ENCODE measurements around the gene UBXN6.

The UBXN6 gene

DNA sequence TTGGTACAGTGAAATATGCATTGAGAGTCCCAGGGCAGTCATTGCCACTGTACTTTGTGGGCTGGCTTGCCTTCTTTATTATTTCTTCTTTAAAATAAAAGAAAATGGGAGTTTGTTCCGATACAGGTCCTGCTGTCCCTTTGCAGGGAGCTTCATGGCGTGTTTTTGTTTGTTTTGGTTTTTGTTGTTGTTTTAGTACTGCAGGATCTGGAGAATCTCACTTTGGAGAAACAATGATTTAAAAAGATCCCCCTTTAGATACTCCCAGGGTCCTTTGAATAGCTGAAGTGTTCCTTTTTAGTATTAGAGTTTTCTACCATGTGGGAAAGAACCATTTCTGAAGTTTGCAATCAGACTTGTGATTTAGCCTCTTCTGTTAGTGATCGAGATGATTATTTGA lies 44.0 kb downstream of the UBXN6 start:
- TF ChIP-seq, protein P1, sequence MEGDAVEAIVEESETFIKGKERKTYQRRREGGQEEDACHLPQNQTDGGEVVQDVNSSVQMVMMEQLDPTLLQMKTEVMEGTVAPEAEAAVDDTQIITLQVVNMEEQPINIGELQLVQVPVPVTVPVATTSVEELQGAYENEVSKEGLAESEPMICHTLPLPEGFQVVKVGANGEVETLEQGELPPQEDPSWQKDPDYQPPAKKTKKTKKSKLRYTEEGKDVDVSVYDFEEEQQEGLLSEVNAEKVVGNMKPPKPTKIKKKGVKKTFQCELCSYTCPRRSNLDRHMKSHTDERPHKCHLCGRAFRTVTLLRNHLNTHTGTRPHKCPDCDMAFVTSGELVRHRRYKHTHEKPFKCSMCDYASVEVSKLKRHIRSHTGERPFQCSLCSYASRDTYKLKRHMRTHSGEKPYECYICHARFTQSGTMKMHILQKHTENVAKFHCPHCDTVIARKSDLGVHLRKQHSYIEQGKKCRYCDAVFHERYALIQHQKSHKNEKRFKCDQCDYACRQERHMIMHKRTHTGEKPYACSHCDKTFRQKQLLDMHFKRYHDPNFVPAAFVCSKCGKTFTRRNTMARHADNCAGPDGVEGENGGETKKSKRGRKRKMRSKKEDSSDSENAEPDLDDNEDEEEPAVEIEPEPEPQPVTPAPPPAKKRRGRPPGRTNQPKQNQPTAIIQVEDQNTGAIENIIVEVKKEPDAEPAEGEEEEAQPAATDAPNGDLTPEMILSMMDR (IDR thresholded peaks at IDR 0.05; ENCODE audit: low read depth, low read length, missing control alignments): no peak
- no peak for DNase-seq (ENCODE audit: low read depth)
- H3K4me3 ChIP-seq (ENCODE audit: low read depth, low read length): no peak overlapping the region
- in situ Hi-C loops (cut with HindIII; ENCODE audit: low sequenced_read_pairs): no loop called here

DNA sequence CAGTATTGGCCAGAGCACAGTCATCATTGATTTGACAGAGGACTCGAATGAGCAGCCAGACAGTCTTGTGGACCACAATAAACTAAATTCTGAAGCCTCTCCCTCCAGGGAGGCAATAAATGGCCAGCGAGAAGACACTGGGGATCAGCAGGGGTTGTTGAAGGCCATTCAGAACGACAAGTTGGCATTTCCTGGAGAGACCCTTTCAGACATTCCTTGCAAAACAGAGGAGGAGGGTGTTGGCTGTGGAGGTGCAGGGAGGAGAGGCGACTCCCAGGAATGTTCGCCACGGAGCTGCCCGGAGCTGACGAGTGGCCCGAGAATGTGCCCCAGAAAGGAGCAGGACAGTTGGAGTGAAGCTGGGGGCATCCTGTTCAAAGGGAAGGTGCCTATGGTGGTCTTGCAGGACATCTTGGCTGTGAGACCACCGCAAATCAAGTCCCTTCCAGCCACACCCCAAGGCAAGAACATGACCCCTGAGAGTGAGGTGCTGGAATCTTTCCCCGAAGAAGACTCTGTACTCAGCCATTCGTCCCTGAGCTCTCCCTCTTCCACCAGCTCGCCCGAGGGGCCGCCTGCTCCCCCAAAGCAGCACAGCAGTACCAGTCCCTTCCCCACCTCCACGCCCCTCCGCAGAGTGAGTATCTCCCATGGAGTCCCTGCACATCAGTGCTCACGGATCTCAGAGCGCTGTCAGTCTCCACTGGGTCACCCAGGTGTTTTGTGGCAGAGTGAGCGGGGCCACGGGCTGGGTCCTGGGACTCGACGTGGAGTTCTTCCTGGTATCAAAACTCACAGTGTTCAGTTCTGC lies 48.3 kb downstream of the UBXN6 start:
- H3K4me3 ChIP-seq (ENCODE audit: low read depth, low read length): no peak overlapping the region
- no peak for DNase-seq (ENCODE audit: low read depth)
- in situ Hi-C loops (cut with HindIII; ENCODE audit: low sequenced_read_pairs): no loop called here
- TF ChIP-seq, protein P1 (IDR thresholded peaks at IDR 0.05; ENCODE audit: low read depth, low read length, missing control alignments): no peak

- in situ Hi-C loops (cut with HindIII; ENCODE audit: low sequenced_read_pairs): no loop called here
- DNase-seq (ENCODE audit: low read depth): no peak
- TF ChIP-seq, protein P1 (IDR thresholded peaks at IDR 0.05; ENCODE audit: low read depth, low read length, missing control alignments): no peak
- no peak overlapping the region for H3K4me3 ChIP-seq (ENCODE audit: low read depth, low read length)
Observed at GRCh38 chr19:4406626-4407025, 51.0 kb downstream of the UBXN6 start.

GRCh38 chr19:4405977-4406376 lies 51.6 kb downstream of the UBXN6 start:
- H3K4me3 ChIP-seq (ENCODE audit: low read depth, low read length): no peak overlapping the region
- DNase-seq (ENCODE audit: low read depth): no peak
- in situ Hi-C loops (cut with HindIII; ENCODE audit: low sequenced_read_pairs): no loop called here
- TF ChIP-seq, protein P1 (IDR thresholded peaks at IDR 0.05; ENCODE audit: low read depth, low read length, missing control alignments): no peak

GRCh38 chr19:4403005-4403761 lies 54.4 kb downstream of the UBXN6 start:
- DNase-seq (ENCODE audit: low read depth): no peak
- TF ChIP-seq, protein P1 (IDR thresholded peaks at IDR 0.05; ENCODE audit: low read depth, low read length, missing control alignments): no peak
- H3K4me3 ChIP-seq (ENCODE audit: low read depth, low read length): peak overlapping the region; percentile 84
- in situ Hi-C loops (cut with HindIII; ENCODE audit: low sequenced_read_pairs): no loop called here

DNA sequence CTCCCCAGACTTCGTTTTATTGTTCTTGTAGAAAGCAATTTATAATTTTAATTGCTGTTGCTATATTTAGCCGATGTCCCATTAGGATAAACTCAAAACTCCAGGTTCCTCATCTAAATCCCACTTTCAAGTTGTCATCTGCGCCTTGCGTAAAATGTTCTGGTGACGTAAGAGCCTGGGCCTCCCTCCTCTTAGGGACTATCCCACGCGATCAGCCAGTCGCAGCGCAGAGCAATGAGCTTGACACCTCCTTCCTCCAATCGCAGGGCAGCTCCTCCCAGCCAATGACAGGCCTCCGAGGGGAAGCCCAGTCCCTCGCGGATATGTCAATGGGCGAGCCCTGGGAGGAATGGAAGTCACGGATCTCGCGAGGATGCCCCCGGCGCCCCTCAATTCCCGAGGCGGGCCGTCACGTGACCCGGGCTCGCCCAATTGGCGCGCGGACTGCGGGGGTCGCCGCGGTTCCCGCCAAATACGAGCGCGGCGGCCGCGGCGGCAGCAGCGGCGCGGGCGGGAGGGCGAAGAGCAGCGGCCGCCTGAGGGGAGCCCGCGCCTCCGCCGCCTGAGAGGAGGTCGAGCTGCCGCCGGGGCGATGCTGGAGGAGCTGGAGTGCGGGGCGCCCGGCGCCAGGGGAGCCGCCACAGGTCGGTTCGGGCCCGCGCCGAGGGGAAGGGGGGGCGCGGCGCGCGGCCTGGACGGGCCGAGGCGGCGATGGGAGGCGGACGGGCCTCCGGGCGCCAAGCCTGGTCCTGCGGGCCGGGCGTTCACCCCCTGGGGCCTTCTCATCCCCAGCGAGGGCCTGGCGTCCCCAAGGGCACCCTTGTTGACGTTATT lies 55.2 kb downstream of the UBXN6 start, which contains the start of gene CHAF1A:
Gene CHAF1A, plus strand, starts transcription at position 470 of the 834 bp plus-strand sequence. Its CDS starts 123 bp downstream, at position 593.
- peak within 1 kb of the TSS; percentile 84 for H3K4me3 ChIP-seq (ENCODE audit: low read depth, low read length)
- in situ Hi-C loops (cut with HindIII; ENCODE audit: low sequenced_read_pairs): no loop called here

More for the DNA sequence above, 55.2 kb downstream of the UBXN6 start, which contains the start of gene CHAF1A:
- TF ChIP-seq, protein P1 (IDR thresholded peaks at IDR 0.05; ENCODE audit: low read depth, low read length, missing control alignments): no peak
- DNase-seq (ENCODE audit: low read depth): peak; percentile 100

Data from astrocyte of the cerebellum (primary cell).